8988T (cell line): ENCODE results near the gene MEN1.
"Not testable (repeated sequence)": the region's sequence is repeated elsewhere in the genome, so short reads cannot be mapped to it uniquely, and the experiment has no call there.

ENCODE experiments used
- DNase-seq: peaks from one replicate; pipeline ENCODE4 v3.0.0; 2011

MEN1 gene

GRCh38 chr11:64831411-64831891 is 21.1 kb upstream of the MEN1 start:
- DNase-seq = no peak

GRCh38 chr11:64829536-64830251 is 19.3 kb upstream of the MEN1 start:
- DNase-seq = no peak

GRCh38 chr11:64827451-64827839 is 17.1 kb upstream of the MEN1 start:
- no peak for DNase-seq

GRCh38 chr11:64826578-64827450 is 16.5 kb upstream of the MEN1 start:
- no peak for DNase-seq

GRCh38 chr11:64826062-64826461 is 15.7 kb upstream of the MEN1 start:
- no peak for DNase-seq

- DNase-seq = no peak
These were observed 13.3 kb upstream of the MEN1 start for GRCh38 chr11:64823568-64824119.

- DNase-seq = no peak
These were observed 7.1 kb upstream of the MEN1 start for GRCh38 chr11:64817476-64817875.

GRCh38 chr11:64815433-64815832 is 5.1 kb upstream of the MEN1 start:
- not testable (repeated sequence) for DNase-seq

GRCh38 chr11:64814712-64815187 is 4.4 kb upstream of the MEN1 start:
- DNase-seq = no peak

- no peak for DNase-seq
These were observed 3.5 kb upstream of the MEN1 start for GRCh38 chr11:64813826-64814225.

GRCh38 chr11:64810891-64811272 is 531 bp upstream of the MEN1 start:
- no peak for DNase-seq

GRCh38 chr11:64809781-64810241 is 540 bp downstream of the MEN1 start:
- DNase-seq = no peak

- DNase-seq = no peak
These were observed 4.9 kb downstream of the MEN1 start for GRCh38 chr11:64805481-64805880.

GRCh38 chr11:64804346-64805210 is 5.8 kb downstream of the MEN1 start:
- peak; percentile 89 for DNase-seq

- DNase-seq = no peak
These were observed 6.5 kb downstream of the MEN1 start for GRCh38 chr11:64803846-64804345.

GRCh38 chr11:64803158-64803845 is 7.0 kb downstream of the MEN1 start, which contains the start of gene MAP4K2:
Gene MAP4K2 (minus strand): TSS chr11:64803214. CDS start chr11:64803149, 65 bp downstream.
- DNase-seq = peak; percentile 99

- DNase-seq = peak; percentile 24
These were observed 7.8 kb downstream of the MEN1 start for GRCh38 chr11:64802370-64803157.

GRCh38 chr11:64801561-64802369 is 8.6 kb downstream of the MEN1 start:
- DNase-seq = peak; percentile 32

- peak; percentile 23 for DNase-seq
These were observed 9.2 kb downstream of the MEN1 start for GRCh38 chr11:64801158-64801464.
